ENCODE measurements around the gene RHOT1.

Gene RHOT1

DNA sequence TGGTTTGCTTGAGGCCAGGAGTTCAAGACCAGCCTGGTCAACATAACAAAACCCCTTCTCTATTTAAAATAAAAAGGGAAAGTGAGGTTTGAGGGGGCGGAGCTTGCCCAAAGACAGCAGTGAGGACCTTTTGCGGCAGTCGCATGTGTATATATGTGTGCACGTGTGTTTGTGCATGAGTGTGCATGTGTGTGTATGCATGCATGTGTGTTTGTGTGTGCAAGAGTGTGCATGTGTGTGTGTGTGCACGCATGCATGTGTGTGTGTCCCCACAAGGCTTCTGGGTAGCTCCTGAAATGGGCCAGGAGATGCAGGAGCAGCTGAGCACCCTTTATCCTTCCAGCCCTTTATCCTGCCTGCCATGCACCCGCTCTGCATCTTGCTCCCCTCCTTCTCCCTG is 132.3 kb downstream of the RHOT1 start:
- DNase-seq = no peak
